Ishikawa (cell line): ENCODE measurements around the gene ADCY5.

ENCODE experiments used
- CEBPB ChIP-seq: IDR thresholded peaks from 2 replicates; pipeline ENCODE4 v1.6.1; 2012
- CREB1 ChIP-seq: IDR thresholded peaks from 2 replicates; pipeline ENCODE4 v1.6.1; 2012; ENCODE audit warnings: low read depth
- EGR1 ChIP-seq: IDR thresholded peaks from 2 replicates; pipeline ENCODE4 v1.6.1; 2012
- EP300 ChIP-seq: IDR thresholded peaks from 2 replicates; pipeline ENCODE4 v1.6.1; 2012; ENCODE audit warnings: borderline replicate concordance
- FOXM1 ChIP-seq: IDR thresholded peaks from 2 replicates; pipeline ENCODE4 v1.6.1; 2012; ENCODE audit warnings: low read depth, borderline replicate concordance
- MAX ChIP-seq: IDR thresholded peaks from 2 replicates; pipeline ENCODE4 v1.6.1; 2012
- NFIC ChIP-seq: IDR thresholded peaks from 2 replicates; pipeline ENCODE4 v1.6.1; 2012
- RAD21 ChIP-seq: IDR thresholded peaks from 2 replicates; pipeline ENCODE4 v1.6.1; 2012; ENCODE audit warnings: low read depth
- REST ChIP-seq: IDR thresholded peaks from 2 replicates; pipeline ENCODE4 v1.6.1; 2012; ENCODE audit warnings: low read depth, mild to moderate bottlenecking
- TAF1 ChIP-seq: IDR thresholded peaks from 2 replicates; pipeline ENCODE4 v1.6.1; 2012; ENCODE audit warnings: low read depth, mild to moderate bottlenecking
- TCF12 ChIP-seq: IDR thresholded peaks from 2 replicates; pipeline ENCODE4 v1.6.1; 2012; ENCODE audit warnings: low read depth
- TEAD4 ChIP-seq: IDR thresholded peaks from 2 replicates; pipeline ENCODE4 v1.6.1; 2012
- USF1 ChIP-seq: IDR thresholded peaks from 2 replicates; pipeline ENCODE4 v1.6.1; 2012
- YY1 ChIP-seq: IDR thresholded peaks from 2 replicates; pipeline ENCODE4 v1.6.1; 2012; ENCODE audit warnings: low read depth
- ZBTB7A ChIP-seq: IDR thresholded peaks from 2 replicates; pipeline ENCODE4 v1.6.1; 2012; ENCODE audit warnings: low read depth

ADCY5 gene

GRCh38 chr3:123442125-123442524 lies 6.8 kb downstream of the ADCY5 start:
- TF ChIP-seq TEAD4 (no peak), YY1 (no peak), REST (no peak), ZBTB7A (no peak), EGR1 (no peak), TCF12 (no peak), NFIC (no peak), CREB1 (no peak), MAX (no peak), CEBPB (no peak), RAD21 (no peak), USF1 (no peak), FOXM1 (no peak), TAF1 (no peak), EP300 (no peak)

- TF ChIP-seq NFIC (no peak), TAF1 (no peak), CEBPB (no peak), EP300 (no peak), TEAD4 (no peak), EGR1 (no peak), MAX (no peak), TCF12 (no peak), YY1 (no peak), USF1 (no peak), REST (no peak), ZBTB7A (no peak)
These were observed 8.9 kb downstream of the ADCY5 start for GRCh38 chr3:123439806-123440580.

- TF ChIP-seq CEBPB (no peak), USF1 (no peak), YY1 (no peak), ZBTB7A (no peak), TEAD4 (no peak), MAX (no peak), TCF12 (no peak), RAD21 (no peak), EGR1 (no peak)
These were observed 15.9 kb downstream of the ADCY5 start for GRCh38 chr3:123432832-123433523.

GRCh38 chr3:123431658-123432324 lies 17.1 kb downstream of the ADCY5 start:
- no peak for TF ChIP-seq USF1
- TF ChIP-seq TEAD4 = no peak
- no peak for TF ChIP-seq EP300
- no peak for TF ChIP-seq CREB1
- TF ChIP-seq NFIC = no peak
- no peak for TF ChIP-seq MAX
- no peak for TF ChIP-seq EGR1
